ENCODE data around the gene SAC3D1.

The SAC3D1 gene

DNA sequence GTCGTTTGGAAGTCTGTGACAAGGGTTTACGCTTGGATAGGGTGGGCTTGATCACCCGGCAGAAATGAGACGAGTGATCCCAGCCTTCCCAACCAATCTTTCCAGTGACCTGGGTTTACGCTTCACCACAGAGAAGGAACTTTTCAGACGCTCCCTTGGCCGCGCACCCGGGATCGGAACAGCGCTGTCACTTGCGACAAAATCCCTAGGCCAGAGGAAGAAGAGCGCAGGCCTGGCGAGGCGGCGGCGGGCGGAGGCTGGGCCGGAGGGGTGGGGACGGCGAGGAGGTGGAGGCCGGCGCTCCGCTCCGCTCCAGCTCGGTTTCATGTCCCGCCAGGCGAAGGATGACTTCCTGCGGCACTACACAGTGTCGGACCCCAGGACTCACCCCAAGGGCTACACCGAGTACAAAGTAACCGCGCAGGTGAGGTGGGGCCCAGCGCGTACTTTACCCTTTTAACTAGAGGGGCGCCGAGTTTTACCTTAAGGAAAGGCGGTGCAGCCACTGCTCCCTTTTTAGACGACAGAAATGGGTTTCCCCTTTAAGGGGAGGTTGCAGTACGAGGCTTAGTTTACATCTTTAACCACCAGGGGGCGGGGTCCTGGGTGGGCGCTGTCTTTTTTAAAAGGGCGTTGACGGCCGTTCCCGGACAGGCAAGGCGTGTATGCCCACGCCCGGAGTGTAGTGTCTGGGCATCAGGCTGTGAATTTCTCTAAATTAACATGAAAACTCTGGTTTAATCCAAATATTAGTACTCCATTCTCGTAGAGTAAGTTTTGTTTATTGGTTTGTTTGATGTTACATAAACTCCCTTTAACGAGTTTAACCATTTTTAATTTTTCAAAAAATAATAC lies 13.6 kb upstream of the SAC3D1 start, which contains the start of gene SNX15:
SNX15 (plus strand) TSS at position 227 of the 855 bp plus-strand sequence; CDS start at position 326, 99 bp downstream.
- peaks cover under 1% of the 10 kb centered on the region for H3K36me3 Mint-ChIP-seq (ENCODE audit: low read depth)
- peaks cover 4% of the 10 kb centered on the region for H3K27me3 Mint-ChIP-seq (ENCODE audit: low read depth, poor library complexity)
- DNase-seq: peak; percentile 91
- H3K9me3 Mint-ChIP-seq: no peaks in the 10 kb centered on the region
- H3K27ac Mint-ChIP-seq: peak within 1 kb of the TSS; percentile 66
- peak within 1 kb of the TSS; percentile 74 for H3K4me3 Mint-ChIP-seq
- TF ChIP-seq, protein P1, sequence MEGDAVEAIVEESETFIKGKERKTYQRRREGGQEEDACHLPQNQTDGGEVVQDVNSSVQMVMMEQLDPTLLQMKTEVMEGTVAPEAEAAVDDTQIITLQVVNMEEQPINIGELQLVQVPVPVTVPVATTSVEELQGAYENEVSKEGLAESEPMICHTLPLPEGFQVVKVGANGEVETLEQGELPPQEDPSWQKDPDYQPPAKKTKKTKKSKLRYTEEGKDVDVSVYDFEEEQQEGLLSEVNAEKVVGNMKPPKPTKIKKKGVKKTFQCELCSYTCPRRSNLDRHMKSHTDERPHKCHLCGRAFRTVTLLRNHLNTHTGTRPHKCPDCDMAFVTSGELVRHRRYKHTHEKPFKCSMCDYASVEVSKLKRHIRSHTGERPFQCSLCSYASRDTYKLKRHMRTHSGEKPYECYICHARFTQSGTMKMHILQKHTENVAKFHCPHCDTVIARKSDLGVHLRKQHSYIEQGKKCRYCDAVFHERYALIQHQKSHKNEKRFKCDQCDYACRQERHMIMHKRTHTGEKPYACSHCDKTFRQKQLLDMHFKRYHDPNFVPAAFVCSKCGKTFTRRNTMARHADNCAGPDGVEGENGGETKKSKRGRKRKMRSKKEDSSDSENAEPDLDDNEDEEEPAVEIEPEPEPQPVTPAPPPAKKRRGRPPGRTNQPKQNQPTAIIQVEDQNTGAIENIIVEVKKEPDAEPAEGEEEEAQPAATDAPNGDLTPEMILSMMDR (IDR thresholded peaks at IDR 0.05): peak; percentile 86
- H3K4me1 Mint-ChIP-seq: peaks cover 15% of the 10 kb centered on the region

DNA sequence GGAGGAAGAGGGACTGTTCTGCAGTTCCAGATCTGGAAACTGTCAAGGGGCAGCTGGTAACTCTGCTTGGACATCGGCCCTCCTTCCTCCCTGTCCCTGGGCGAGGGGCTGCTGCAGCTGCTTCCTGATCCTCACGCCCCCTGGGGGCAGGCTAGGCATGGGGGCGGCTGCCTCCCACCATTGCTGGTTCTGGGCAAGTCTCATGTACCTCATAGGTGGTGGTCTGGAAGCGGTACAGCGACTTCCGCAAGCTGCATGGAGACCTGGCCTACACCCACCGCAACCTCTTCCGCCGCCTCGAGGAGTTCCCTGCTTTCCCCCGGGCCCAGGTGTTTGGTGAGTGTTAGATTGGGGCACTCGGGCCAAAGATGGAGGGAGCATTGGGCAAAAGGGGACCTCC lies 8.8 kb upstream of the SAC3D1 start:
- no peak for DNase-seq
- H3K27ac Mint-ChIP-seq: no peak overlapping the region
- H3K27me3 Mint-ChIP-seq (ENCODE audit: low read depth, poor library complexity): no peaks in the 10 kb centered on the region
- TF ChIP-seq, protein P1 (IDR thresholded peaks at IDR 0.05): no peak
- peaks cover 10% of the 10 kb centered on the region for H3K4me1 Mint-ChIP-seq
- H3K4me3 Mint-ChIP-seq: no peak overlapping the region
- no peaks in the 10 kb centered on the region for H3K9me3 Mint-ChIP-seq
- H3K36me3 Mint-ChIP-seq (ENCODE audit: low read depth): no peaks in the 10 kb centered on the region

- Mint-ChIP-seq H3K36me3 (ENCODE audit: low read depth) (no peaks in the 10 kb centered on the region), H3K27me3 (ENCODE audit: low read depth, poor library complexity) (no peaks in the 10 kb centered on the region), H3K4me3 (no peak overlapping the region), H3K4me1 (no peaks in the 10 kb centered on the region), H3K27ac (no peak overlapping the region), H3K9me3 (no peaks in the 10 kb centered on the region)
- DNase-seq: no peak
- TF ChIP-seq, protein P1 (IDR thresholded peaks at IDR 0.05): no peak
Measured at GRCh38 chr11:65034423-65034822, 6.6 kb upstream of the SAC3D1 start.

- TF ChIP-seq, protein P1 (IDR thresholded peaks at IDR 0.05): no peak
- no peak for DNase-seq
- no peak overlapping the region for H3K27ac Mint-ChIP-seq
- H3K36me3 Mint-ChIP-seq (ENCODE audit: low read depth): no peaks in the 10 kb centered on the region
- no peaks in the 10 kb centered on the region for H3K4me1 Mint-ChIP-seq
- H3K9me3 Mint-ChIP-seq: no peaks in the 10 kb centered on the region
- no peaks in the 10 kb centered on the region for H3K27me3 Mint-ChIP-seq (ENCODE audit: low read depth, poor library complexity)
- H3K4me3 Mint-ChIP-seq: no peak overlapping the region
Measured at GRCh38 chr11:65035579-65035978, 5.4 kb upstream of the SAC3D1 start.

DNA sequence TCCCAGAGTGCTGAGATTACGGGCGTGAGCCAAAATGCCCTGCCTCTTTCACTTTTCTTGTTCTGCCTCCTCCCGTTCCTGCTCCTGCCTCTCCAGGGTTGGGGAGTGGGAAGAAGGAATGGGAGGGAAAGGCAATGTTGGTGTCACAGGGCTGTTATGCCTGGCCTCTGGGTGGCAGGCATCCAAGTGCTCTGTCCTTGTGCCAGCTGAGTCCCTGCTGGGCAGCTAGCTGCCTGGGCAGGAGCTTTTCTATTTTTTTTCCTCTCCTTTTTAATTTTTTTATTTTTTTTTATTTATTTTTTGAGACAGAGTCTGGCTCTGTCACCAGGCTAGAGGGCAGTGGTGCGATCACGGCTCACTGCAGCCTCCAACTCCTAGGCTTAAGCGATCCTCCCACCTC lies 4.1 kb upstream of the SAC3D1 start:
- H3K27ac Mint-ChIP-seq: no peak overlapping the region
- H3K36me3 Mint-ChIP-seq (ENCODE audit: low read depth): no peaks in the 10 kb centered on the region
- H3K9me3 Mint-ChIP-seq: no peaks in the 10 kb centered on the region
- H3K4me1 Mint-ChIP-seq: peaks cover 4% of the 10 kb centered on the region
- no peaks in the 10 kb centered on the region for H3K27me3 Mint-ChIP-seq (ENCODE audit: low read depth, poor library complexity)
- no peak for DNase-seq
- H3K4me3 Mint-ChIP-seq: no peak overlapping the region
- TF ChIP-seq, protein P1 (IDR thresholded peaks at IDR 0.05): no peak

- peak overlapping the region; percentile 87 for H3K4me3 Mint-ChIP-seq
- no peak for DNase-seq
- peak overlapping the region; percentile 92 for H3K27ac Mint-ChIP-seq
- peaks cover 22% of the 10 kb centered on the region for H3K4me1 Mint-ChIP-seq
- TF ChIP-seq, protein P1 (IDR thresholded peaks at IDR 0.05): no peak
- H3K9me3 Mint-ChIP-seq: no peaks in the 10 kb centered on the region
- H3K27me3 Mint-ChIP-seq (ENCODE audit: low read depth, poor library complexity): no peaks in the 10 kb centered on the region
- peaks cover 12% of the 10 kb centered on the region for H3K36me3 Mint-ChIP-seq (ENCODE audit: low read depth)
Measured at GRCh38 chr11:65040520-65040846, 527 bp upstream of the SAC3D1 start.

All from nephron progenitor cell (in vitro differentiated cells).